HL-60 (cell line): ENCODE measurements around the gene MYO1B.

Experiments
- DNase-seq, 2 experiments: peaks; one replicate each; pipeline ENCODE4 v3.0.0-alpha.2; 2010 to 2020; ENCODE audit warnings: low read depth in 1 of 2, low spot score in 1 of 2
- H3K27ac ChIP-seq: fragments of 250-450 bp; sonication (Bioruptor Pico); replicated peaks from 2 replicates; pipeline ENCODE4 v1.5.1; 2020; ENCODE audit warnings: mild to moderate bottlenecking, moderate library complexity
- H3K27me3 ChIP-seq: fragments of 250-450 bp; sonication (Bioruptor Pico); 2 replicates; pipeline ENCODE4 v1.5.1; 2021; ENCODE audit warnings: mild to moderate bottlenecking, moderate library complexity; ENCODE audit not compliant: insufficient read depth, poor library complexity, severe bottlenecking
- H3K4me3 ChIP-seq: replicated peaks from 2 replicates; pipeline ENCODE4 v1.5.1; 2011; ENCODE audit warnings: mild to moderate bottlenecking, control low read depth, low read length; ENCODE audit not compliant: insufficient read depth
- GABPA ChIP-seq: IDR thresholded peaks from 2 replicates; pipeline ENCODE4 v1.6.1; 2012; ENCODE audit warnings: low read depth
- POLR2AphosphoS5 ChIP-seq: IDR thresholded peaks from 2 replicates; pipeline ENCODE4 v1.6.1; 2012; ENCODE audit warnings: low read depth
- SPI1 ChIP-seq: IDR thresholded peaks from 2 replicates; pipeline ENCODE4 v1.6.1; 2012; ENCODE audit warnings: low read depth, mild to moderate bottlenecking, borderline replicate concordance
- TF ChIP-seq, protein P1 (sequence below): IDR thresholded peaks from 2 replicates; pipeline ENCODE4 v1.6.1; 2012; ENCODE audit warnings: low read depth; ENCODE audit not compliant: insufficient replicate concordance
- TF ChIP-seq, protein P2 (sequence below): IDR thresholded peaks from one replicate; pipeline ENCODE4 v1.5.1; 2011; ENCODE audit warnings: low read length, control low read depth, inconsistent platforms; ENCODE audit not compliant: insufficient read depth

The MYO1B gene

DNA sequence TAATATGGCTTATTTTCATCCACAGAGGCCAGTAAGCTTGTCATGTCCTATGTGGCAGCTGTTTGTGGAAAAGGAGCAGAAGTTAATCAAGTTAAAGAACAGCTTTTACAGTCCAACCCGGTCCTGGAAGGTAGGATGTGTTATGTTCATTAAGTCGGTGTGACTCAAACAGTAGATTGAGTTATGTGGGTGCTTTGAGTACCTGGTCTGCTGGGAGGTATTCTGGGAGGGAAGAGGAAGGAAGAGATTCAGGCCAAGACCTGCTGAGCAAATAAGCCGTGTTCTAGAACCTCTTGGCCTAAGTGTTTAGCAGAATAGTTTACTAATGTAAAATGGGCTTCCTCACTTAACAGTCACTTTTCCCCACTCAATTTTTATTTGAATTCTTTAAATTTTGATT is 96.2 kb downstream of the MYO1B start:
- Histone ChIP-seq H3K27ac (no peak overlapping the region), H3K27me3 (peaks cover 4% of the 10 kb centered on the region), H3K4me3 (no peak overlapping the region)
- no peak for DNase-seq
- TF ChIP-seq, protein P1, sequence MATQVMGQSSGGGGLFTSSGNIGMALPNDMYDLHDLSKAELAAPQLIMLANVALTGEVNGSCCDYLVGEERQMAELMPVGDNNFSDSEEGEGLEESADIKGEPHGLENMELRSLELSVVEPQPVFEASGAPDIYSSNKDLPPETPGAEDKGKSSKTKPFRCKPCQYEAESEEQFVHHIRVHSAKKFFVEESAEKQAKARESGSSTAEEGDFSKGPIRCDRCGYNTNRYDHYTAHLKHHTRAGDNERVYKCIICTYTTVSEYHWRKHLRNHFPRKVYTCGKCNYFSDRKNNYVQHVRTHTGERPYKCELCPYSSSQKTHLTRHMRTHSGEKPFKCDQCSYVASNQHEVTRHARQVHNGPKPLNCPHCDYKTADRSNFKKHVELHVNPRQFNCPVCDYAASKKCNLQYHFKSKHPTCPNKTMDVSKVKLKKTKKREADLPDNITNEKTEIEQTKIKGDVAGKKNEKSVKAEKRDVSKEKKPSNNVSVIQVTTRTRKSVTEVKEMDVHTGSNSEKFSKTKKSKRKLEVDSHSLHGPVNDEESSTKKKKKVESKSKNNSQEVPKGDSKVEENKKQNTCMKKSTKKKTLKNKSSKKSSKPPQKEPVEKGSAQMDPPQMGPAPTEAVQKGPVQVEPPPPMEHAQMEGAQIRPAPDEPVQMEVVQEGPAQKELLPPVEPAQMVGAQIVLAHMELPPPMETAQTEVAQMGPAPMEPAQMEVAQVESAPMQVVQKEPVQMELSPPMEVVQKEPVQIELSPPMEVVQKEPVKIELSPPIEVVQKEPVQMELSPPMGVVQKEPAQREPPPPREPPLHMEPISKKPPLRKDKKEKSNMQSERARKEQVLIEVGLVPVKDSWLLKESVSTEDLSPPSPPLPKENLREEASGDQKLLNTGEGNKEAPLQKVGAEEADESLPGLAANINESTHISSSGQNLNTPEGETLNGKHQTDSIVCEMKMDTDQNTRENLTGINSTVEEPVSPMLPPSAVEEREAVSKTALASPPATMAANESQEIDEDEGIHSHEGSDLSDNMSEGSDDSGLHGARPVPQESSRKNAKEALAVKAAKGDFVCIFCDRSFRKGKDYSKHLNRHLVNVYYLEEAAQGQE: no peak
- TF ChIP-seq, protein P2, sequence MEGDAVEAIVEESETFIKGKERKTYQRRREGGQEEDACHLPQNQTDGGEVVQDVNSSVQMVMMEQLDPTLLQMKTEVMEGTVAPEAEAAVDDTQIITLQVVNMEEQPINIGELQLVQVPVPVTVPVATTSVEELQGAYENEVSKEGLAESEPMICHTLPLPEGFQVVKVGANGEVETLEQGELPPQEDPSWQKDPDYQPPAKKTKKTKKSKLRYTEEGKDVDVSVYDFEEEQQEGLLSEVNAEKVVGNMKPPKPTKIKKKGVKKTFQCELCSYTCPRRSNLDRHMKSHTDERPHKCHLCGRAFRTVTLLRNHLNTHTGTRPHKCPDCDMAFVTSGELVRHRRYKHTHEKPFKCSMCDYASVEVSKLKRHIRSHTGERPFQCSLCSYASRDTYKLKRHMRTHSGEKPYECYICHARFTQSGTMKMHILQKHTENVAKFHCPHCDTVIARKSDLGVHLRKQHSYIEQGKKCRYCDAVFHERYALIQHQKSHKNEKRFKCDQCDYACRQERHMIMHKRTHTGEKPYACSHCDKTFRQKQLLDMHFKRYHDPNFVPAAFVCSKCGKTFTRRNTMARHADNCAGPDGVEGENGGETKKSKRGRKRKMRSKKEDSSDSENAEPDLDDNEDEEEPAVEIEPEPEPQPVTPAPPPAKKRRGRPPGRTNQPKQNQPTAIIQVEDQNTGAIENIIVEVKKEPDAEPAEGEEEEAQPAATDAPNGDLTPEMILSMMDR: no peak
- TF ChIP-seq POLR2AphosphoS5 (no peak), GABPA (no peak)

DNA sequence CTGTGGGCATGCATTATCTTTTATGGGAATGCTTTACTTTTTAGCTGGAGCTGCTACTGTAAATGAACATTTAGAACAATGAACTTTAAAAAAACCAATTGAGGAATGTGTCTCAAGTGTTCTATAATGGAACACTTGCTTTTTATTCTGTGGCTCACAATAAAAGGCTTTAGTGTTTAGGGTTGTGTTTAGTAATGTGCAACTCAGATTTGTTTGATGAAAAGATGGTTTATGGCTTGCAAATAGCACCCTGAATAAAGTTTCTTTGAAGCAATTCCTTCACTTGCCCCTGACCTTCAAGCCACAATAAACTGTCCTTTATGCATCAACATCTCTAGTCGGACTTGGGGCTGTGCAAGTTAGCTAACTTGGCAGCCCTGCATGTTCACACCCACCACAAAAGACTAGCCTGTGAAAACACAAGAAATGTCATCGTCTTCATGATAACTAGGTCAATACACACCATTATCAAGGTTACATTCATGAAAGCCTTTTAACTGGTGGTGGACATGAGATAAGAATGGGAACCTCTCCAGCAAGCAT is 98.7 kb downstream of the MYO1B start:
- H3K27me3 ChIP-seq: peaks cover 6% of the 10 kb centered on the region
- no peak for DNase-seq
- H3K27ac ChIP-seq: no peak overlapping the region
- H3K4me3 ChIP-seq: no peak overlapping the region
- no peak for TF ChIP-seq SPI1
- no peak for TF ChIP-seq GABPA
- TF ChIP-seq, protein P2: no peak
- no peak for TF ChIP-seq POLR2AphosphoS5
- TF ChIP-seq, protein P1: no peak

DNA sequence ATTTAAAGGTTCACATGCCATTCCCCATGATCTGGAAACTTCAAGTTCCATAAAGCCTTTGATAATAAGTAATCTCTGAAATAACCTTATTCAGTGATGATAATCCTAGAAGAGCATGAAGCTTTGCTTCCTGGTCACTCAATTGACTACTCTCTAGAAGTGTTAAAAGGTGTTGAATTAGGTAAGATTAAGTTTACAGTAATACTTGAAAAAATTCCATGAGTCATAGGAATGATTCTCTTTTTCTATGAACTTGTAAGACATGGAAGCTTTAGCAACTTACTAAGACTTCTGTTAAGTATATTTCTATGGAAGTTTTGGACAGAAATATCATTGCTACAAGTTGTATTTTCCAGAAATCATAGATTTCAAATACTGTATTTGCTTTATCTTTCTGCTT is 100.6 kb downstream of the MYO1B start:
- no peak for TF ChIP-seq POLR2AphosphoS5
- TF ChIP-seq SPI1: no peak
- TF ChIP-seq GABPA: no peak
- TF ChIP-seq, protein P1: no peak
- TF ChIP-seq, protein P2: no peak
- no peak for DNase-seq
- H3K27ac ChIP-seq: no peak overlapping the region
- peaks cover 6% of the 10 kb centered on the region for H3K27me3 ChIP-seq
- no peak overlapping the region for H3K4me3 ChIP-seq
